GM23338 (cell line): Measurements from ENCODE around the gene CD28. TPM values are rescaled to one million over a fixed set of nuclear protein-coding genes. Genes with fewer than 3 reads are reported as not detected.

Experiments used
- ATAC-seq: fragments of 200-7000 bp; cut with Tn5 transposase; 3 replicates; pipeline ENCODE4 v1.9.1; 2020
- DNase-seq: peaks from one replicate; pipeline ENCODE4 v3.0.0-alpha.2; 2015; ENCODE audit warnings: low spot score
- H2AFZ ChIP-seq: fragments of 200-600 bp; sonication (generic); 2 replicates; pipeline ENCODE4 v1.8.0; 2016; ENCODE audit warnings: antibody characterized with exemption, mild to moderate bottlenecking, moderate library complexity
- H3F3A ChIP-seq: fragments of 200-600 bp; sonication (generic); replicated peaks from 2 replicates; pipeline ENCODE4 v1.8.0; 2017; ENCODE audit warnings: antibody characterized with exemption, mixed run types, low read depth
- H3K27ac ChIP-seq: fragments of 200-600 bp; sonication (generic); 2 replicates; pipeline ENCODE4 v1.6.1; 2016; ENCODE audit warnings: low read depth
- H3K27me3 ChIP-seq: fragments of 200-600 bp; sonication (generic); 2 replicates; pipeline ENCODE4 v1.8.0; 2016; ENCODE audit warnings: mild to moderate bottlenecking, mixed run types, moderate library complexity; ENCODE audit not compliant: insufficient read depth
- H3K36me3 ChIP-seq: fragments of 200-600 bp; sonication (generic); 2 replicates; pipeline ENCODE4 v1.8.0; 2016; ENCODE audit warnings: mild to moderate bottlenecking; ENCODE audit not compliant: insufficient read depth
- H3K4me1 ChIP-seq: fragments of 200-600 bp; sonication (generic); 2 replicates; pipeline ENCODE4 v1.8.0; 2016; ENCODE audit warnings: mild to moderate bottlenecking, moderate library complexity; ENCODE audit not compliant: insufficient read depth
- H3K4me2 ChIP-seq: fragments of 200-600 bp; sonication (generic); 2 replicates; pipeline ENCODE4 v1.7.1; 2017; ENCODE audit warnings: mixed run types
- H3K4me3 ChIP-seq: fragments of 200-600 bp; sonication (generic); 2 replicates; pipeline ENCODE4 v1.6.1; 2016; ENCODE audit warnings: mixed run types
- H3K79me2 ChIP-seq: fragments of 200-600 bp; sonication (generic); replicated peaks from 2 replicates; pipeline ENCODE4 v1.8.0; 2017; ENCODE audit warnings: mild to moderate bottlenecking; ENCODE audit not compliant: insufficient read depth
- H3K9me2 ChIP-seq: fragments of 200-600 bp; sonication (generic); 2 replicates; pipeline ENCODE4 v1.8.0; 2017; ENCODE audit not compliant: insufficient read depth
- H4K20me1 ChIP-seq: fragments of 200-600 bp; sonication (generic); replicated peaks from 2 replicates; pipeline ENCODE4 v1.8.0; 2017; ENCODE audit warnings: mild to moderate bottlenecking; ENCODE audit not compliant: insufficient read depth
- H3K27ac Mint-ChIP-seq: 2 replicates; pipeline ENCODE4 v1.8.0; 2020; ENCODE audit warnings: inconsistent platforms, mild to moderate bottlenecking, moderate library complexity, mixed read lengths
- H3K27me3 Mint-ChIP-seq: 3 replicates; pipeline ENCODE4 v1.8.0; 2022; ENCODE audit warnings: low read depth, mild to moderate bottlenecking, moderate library complexity, mixed read lengths, inconsistent platforms; ENCODE audit not compliant: insufficient read depth, poor library complexity
- H3K36me3 Mint-ChIP-seq: 3 replicates; pipeline ENCODE4 v1.8.0; 2021; ENCODE audit warnings: low read depth, mild to moderate bottlenecking, inconsistent platforms, moderate library complexity, mixed read lengths
- H3K4me1 Mint-ChIP-seq: 3 replicates; pipeline ENCODE4 v1.8.0; 2020; ENCODE audit warnings: mild to moderate bottlenecking, inconsistent platforms, mixed read lengths
- H3K4me3 Mint-ChIP-seq: 3 replicates; pipeline ENCODE4 v1.8.0; 2021; ENCODE audit warnings: moderate library complexity, mild to moderate bottlenecking, inconsistent platforms, mixed read lengths
- H3K9me3 Mint-ChIP-seq: 3 replicates; pipeline ENCODE4 v1.8.0; 2020; ENCODE audit warnings: moderate library complexity, mild to moderate bottlenecking, inconsistent platforms, mixed read lengths
- CREB1 ChIP-seq: fragments of 250-450 bp; sonication (Bioruptor Pico); IDR thresholded peaks from 2 replicates; pipeline ENCODE4 v1.5.0; 2020; ENCODE audit warnings: low read depth, mild to moderate bottlenecking, moderate library complexity
- EZH2 ChIP-seq: fragments of 200-600 bp; sonication (generic); IDR thresholded peaks from one replicate; pipeline ENCODE4 v1.8.0; 2017; ENCODE audit warnings: antibody characterized with exemption, mild to moderate bottlenecking, low read depth; ENCODE audit not compliant: unreplicated experiment
- EZH2phosphoT487 ChIP-seq: fragments of 200-600 bp; sonication (generic); IDR thresholded peaks from one replicate; pipeline ENCODE4 v1.8.1; 2018; ENCODE audit warnings: antibody characterized with exemption; ENCODE audit not compliant: unreplicated experiment
- JUNB ChIP-seq: IDR thresholded peaks from one replicate; pipeline ENCODE4 v1.6.1; 2016; ENCODE audit warnings: antibody characterized with exemption; ENCODE audit not compliant: unreplicated experiment
- NANOG ChIP-seq: IDR thresholded peaks from 2 replicates; pipeline ENCODE4 v1.6.1; 2016; ENCODE audit warnings: antibody characterized with exemption, borderline replicate concordance
- POLR2AphosphoS5 ChIP-seq: IDR thresholded peaks from 2 replicates; pipeline ENCODE4 v1.6.1; 2016; ENCODE audit warnings: antibody characterized with exemption, low read depth
- STAT1 ChIP-seq: IDR thresholded peaks from one replicate; pipeline ENCODE4 v1.6.1; 2016; ENCODE audit warnings: antibody characterized with exemption; ENCODE audit not compliant: unreplicated experiment
- ZNF114 ChIP-seq: fragments of 250-450 bp; sonication (Bioruptor Pico); IDR thresholded peaks from 2 replicates; pipeline ENCODE4 v1.5.0; 2020; ENCODE audit warnings: mild to moderate bottlenecking, moderate library complexity
- ZNF331 ChIP-seq: fragments of 250-450 bp; sonication (Bioruptor Pico); IDR thresholded peaks from 2 replicates; pipeline ENCODE4 v1.5.0; 2020; ENCODE audit warnings: low read depth, mild to moderate bottlenecking, moderate library complexity
- polyA plus RNA-seq: library from polyadenylated mRNA; unstranded; fragments of >200 nt; fragmentation: Nextera tagmentation; extraction: Ambion mirVana; gene quantifications from 2 replicates; pipeline ENCODE4 v1.2.1, GENCODE V29; 2016
- total RNA-seq: library from RNA; depleted of rRNA; stranded (reverse); fragments of >200 nt; shearing (Covaris generic); gene quantifications from 2 replicates; pipeline ENCODE4 v1.2.3, GENCODE V29; 2014
- TF ChIP-seq, protein P1 (sequence below): IDR thresholded peaks from one replicate; pipeline ENCODE4 v1.6.1; 2018; ENCODE audit warnings: antibody characterized with exemption; ENCODE audit not compliant: unreplicated experiment
- TF ChIP-seq, protein P2 (sequence below): IDR thresholded peaks from 2 replicates; pipeline ENCODE4 v1.6.1; 2016; ENCODE audit warnings: antibody characterized with exemption
- TF ChIP-seq, protein P3 (sequence below): fragments of 250-450 bp; sonication (Bioruptor Pico); IDR thresholded peaks from 2 replicates; pipeline ENCODE4 v1.5.0; 2020; ENCODE audit warnings: mild to moderate bottlenecking, moderate library complexity

CD28 gene
- total and polyA plus RNA-seq, 2 experiments from 2014 or later = not detected

DNA sequence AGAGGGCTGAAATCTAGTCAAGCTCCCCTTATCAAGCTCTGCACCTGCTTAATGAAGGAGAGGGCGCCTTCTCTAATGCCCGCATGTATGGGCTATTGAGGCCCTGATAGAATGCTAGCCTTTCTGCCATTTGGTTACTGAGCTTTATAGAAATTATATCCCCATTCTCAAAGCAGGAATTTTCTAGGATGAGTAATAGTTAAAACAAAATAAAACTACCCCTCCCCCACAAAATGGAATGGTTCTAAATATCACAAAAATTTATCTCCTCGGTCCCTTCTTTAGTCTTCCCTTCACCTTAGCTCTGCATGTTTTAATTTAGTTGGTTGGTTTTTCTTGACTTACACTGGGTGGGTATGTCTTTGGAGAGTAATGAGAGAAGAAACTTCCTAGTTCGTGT is 37.7 kb downstream of the CD28 start (continued):
- no peak for TF ChIP-seq EZH2
- TF ChIP-seq, protein P1, sequence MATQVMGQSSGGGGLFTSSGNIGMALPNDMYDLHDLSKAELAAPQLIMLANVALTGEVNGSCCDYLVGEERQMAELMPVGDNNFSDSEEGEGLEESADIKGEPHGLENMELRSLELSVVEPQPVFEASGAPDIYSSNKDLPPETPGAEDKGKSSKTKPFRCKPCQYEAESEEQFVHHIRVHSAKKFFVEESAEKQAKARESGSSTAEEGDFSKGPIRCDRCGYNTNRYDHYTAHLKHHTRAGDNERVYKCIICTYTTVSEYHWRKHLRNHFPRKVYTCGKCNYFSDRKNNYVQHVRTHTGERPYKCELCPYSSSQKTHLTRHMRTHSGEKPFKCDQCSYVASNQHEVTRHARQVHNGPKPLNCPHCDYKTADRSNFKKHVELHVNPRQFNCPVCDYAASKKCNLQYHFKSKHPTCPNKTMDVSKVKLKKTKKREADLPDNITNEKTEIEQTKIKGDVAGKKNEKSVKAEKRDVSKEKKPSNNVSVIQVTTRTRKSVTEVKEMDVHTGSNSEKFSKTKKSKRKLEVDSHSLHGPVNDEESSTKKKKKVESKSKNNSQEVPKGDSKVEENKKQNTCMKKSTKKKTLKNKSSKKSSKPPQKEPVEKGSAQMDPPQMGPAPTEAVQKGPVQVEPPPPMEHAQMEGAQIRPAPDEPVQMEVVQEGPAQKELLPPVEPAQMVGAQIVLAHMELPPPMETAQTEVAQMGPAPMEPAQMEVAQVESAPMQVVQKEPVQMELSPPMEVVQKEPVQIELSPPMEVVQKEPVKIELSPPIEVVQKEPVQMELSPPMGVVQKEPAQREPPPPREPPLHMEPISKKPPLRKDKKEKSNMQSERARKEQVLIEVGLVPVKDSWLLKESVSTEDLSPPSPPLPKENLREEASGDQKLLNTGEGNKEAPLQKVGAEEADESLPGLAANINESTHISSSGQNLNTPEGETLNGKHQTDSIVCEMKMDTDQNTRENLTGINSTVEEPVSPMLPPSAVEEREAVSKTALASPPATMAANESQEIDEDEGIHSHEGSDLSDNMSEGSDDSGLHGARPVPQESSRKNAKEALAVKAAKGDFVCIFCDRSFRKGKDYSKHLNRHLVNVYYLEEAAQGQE = no peak
- TF ChIP-seq NANOG = no peak

DNA sequence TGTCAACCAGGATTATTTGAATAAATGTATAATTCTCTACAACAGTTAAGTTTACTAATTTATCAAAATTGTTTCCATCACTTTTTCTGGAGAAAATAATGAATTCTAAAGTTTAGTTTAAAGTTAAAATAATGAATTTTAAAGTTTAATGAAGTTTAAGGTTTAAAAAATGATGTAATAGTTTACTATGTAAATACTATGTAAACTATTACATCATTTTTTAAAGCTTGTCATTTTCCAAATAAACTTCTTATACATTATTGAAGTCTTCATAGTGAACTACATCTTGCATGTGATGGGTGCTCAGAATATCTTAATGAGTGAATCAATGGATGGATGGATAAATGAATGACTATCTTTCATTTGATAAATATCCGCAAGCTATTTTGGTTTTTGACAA is 38.8 kb downstream of the CD28 start:
- no peak overlapping the region for H3K27ac ChIP-seq
- H3K9me2 ChIP-seq = no peaks in the 10 kb centered on the region; the same call in 1 of the 2 replicates
- H3K27ac Mint-ChIP-seq = no peak overlapping the region
- TF ChIP-seq ZNF114 (CRISPR knock-in tag) = no peak
- TF ChIP-seq, protein P2, sequence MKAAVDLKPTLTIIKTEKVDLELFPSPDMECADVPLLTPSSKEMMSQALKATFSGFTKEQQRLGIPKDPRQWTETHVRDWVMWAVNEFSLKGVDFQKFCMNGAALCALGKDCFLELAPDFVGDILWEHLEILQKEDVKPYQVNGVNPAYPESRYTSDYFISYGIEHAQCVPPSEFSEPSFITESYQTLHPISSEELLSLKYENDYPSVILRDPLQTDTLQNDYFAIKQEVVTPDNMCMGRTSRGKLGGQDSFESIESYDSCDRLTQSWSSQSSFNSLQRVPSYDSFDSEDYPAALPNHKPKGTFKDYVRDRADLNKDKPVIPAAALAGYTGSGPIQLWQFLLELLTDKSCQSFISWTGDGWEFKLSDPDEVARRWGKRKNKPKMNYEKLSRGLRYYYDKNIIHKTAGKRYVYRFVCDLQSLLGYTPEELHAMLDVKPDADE = no peak
- no peak for TF ChIP-seq EZH2
- no peak for TF ChIP-seq STAT1
- TF ChIP-seq POLR2AphosphoS5 = no peak
- TF ChIP-seq EZH2phosphoT487 = no peak
- no peak for TF ChIP-seq CREB1
- TF ChIP-seq ZNF331 (CRISPR knock-in tag) = no peak
- TF ChIP-seq, protein P1 = no peak
- no peak for TF ChIP-seq JUNB
- TF ChIP-seq, protein P3, sequence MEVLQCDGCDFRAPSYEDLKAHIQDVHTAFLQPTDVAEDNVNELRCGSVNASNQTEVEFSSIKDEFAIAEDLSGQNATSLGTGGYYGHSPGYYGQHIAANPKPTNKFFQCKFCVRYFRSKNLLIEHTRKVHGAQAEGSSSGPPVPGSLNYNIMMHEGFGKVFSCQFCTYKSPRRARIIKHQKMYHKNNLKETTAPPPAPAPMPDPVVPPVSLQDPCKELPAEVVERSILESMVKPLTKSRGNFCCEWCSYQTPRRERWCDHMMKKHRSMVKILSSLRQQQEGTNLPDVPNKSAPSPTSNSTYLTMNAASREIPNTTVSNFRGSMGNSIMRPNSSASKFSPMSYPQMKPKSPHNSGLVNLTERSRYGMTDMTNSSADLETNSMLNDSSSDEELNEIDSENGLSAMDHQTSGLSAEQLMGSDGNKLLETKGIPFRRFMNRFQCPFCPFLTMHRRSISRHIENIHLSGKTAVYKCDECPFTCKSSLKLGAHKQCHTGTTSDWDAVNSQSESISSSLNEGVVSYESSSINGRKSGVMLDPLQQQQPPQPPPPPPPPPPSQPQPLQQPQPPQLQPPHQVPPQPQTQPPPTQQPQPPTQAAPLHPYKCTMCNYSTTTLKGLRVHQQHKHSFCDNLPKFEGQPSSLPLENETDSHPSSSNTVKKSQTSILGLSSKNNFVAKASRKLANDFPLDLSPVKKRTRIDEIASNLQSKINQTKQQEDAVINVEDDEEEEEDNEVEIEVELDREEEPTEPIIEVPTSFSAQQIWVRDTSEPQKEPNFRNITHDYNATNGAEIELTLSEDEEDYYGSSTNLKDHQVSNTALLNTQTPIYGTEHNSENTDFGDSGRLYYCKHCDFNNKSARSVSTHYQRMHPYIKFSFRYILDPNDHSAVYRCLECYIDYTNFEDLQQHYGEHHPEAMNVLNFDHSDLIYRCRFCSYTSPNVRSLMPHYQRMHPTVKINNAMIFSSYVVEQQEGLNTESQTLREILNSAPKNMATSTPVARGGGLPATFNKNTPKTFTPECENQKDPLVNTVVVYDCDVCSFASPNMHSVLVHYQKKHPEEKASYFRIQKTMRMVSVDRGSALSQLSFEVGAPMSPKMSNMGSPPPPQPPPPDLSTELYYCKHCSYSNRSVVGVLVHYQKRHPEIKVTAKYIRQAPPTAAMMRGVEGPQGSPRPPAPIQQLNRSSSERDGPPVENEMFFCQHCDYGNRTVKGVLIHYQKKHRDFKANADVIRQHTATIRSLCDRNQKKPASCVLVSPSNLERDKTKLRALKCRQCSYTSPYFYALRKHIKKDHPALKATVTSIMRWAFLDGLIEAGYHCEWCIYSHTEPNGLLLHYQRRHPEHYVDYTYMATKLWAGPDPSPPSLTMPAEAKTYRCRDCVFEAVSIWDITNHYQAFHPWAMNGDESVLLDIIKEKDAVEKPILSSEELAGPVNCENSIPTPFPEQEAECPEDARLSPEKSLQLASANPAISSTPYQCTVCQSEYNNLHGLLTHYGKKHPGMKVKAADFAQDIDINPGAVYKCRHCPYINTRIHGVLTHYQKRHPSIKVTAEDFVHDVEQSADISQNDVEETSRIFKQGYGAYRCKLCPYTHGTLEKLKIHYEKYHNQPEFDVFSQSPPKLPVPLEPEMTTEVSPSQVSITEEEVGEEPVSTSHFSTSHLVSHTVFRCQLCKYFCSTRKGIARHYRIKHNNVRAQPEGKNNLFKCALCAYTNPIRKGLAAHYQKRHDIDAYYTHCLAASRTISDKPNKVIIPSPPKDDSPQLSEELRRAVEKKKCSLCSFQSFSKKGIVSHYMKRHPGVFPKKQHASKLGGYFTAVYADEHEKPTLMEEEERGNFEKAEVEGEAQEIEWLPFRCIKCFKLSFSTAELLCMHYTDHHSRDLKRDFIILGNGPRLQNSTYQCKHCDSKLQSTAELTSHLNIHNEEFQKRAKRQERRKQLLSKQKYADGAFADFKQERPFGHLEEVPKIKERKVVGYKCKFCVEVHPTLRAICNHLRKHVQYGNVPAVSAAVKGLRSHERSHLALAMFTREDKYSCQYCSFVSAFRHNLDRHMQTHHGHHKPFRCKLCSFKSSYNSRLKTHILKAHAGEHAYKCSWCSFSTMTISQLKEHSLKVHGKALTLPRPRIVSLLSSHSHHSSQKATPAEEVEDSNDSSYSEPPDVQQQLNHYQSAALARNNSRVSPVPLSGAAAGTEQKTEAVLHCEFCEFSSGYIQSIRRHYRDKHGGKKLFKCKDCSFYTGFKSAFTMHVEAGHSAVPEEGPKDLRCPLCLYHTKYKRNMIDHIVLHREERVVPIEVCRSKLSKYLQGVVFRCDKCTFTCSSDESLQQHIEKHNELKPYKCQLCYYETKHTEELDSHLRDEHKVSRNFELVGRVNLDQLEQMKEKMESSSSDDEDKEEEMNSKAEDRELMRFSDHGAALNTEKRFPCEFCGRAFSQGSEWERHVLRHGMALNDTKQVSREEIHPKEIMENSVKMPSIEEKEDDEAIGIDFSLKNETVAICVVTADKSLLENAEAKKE (CRISPR knock-in tag) = no peak

More for the DNA sequence above, 38.8 kb downstream of the CD28 start:
- Histone ChIP-seq H2AFZ (no peak overlapping the region), H3K4me2 (no peak overlapping the region), H3K4me1 (no peaks in the 10 kb centered on the region), H3F3A (no peaks in the 10 kb centered on the region), H3K79me2 (no peaks in the 10 kb centered on the region), H3K36me3 (no peaks in the 10 kb centered on the region), H3K4me3 (no peak overlapping the region), H3K27me3 (no peaks in the 10 kb centered on the region), H4K20me1 (no peaks in the 10 kb centered on the region)
- H3K4me1 Mint-ChIP-seq = no peaks in the 10 kb centered on the region
- H3K36me3 Mint-ChIP-seq = no peaks in the 10 kb centered on the region
- peaks cover 2% of the 10 kb centered on the region for H3K27me3 Mint-ChIP-seq
- DNase-seq (no peak), ATAC-seq (no peak)
- H3K9me3 Mint-ChIP-seq = no peaks in the 10 kb centered on the region
- H3K4me3 Mint-ChIP-seq = no peak overlapping the region
